Measurements from ENCODE around the gene SMURF1. TPM values are rescaled to one million over a fixed set of nuclear protein-coding genes. Genes with fewer than 3 reads are reported as not detected.

SMURF1 gene
- total RNA-seq, 3 donors from 2014 or later (not counting 1 experiment from before 2014, with no cell fraction given) = 33.3 to 34.7 (median 34.2) TPM

- intact Hi-C loops (cut with micrococcal nuclease) = no loop called here
- Mint-ChIP-seq H3K36me3 (no peaks in the 10 kb centered on the region), H3K27me3 (ENCODE audit: low read depth in 2 of 2) (no peaks in the 10 kb centered on the region), H3K4me3 (no peak overlapping the region), H3K4me1 (no peaks in the 10 kb centered on the region), H3K9me3 (no peaks in the 10 kb centered on the region), H3K27ac (no peak overlapping the region)
- Histone ChIP-seq H3K4me1 (ENCODE audit: control insufficient read depth, insufficient read depth, low read length) (no peaks in the 10 kb centered on the region), H3K9me3 (ENCODE audit: control insufficient read depth, insufficient read depth, low read length) (no peaks in the 10 kb centered on the region), H3K27me3 (ENCODE audit: control insufficient read depth, insufficient read depth, low read length) (no peaks in the 10 kb centered on the region), H3K4me3 (ENCODE audit: low read length) (no peak overlapping the region), H3K36me3 (ENCODE audit: control insufficient read depth, insufficient read depth, low read length) (peaks cover 70% of the 10 kb centered on the region), H3K27ac (ENCODE audit: low read length) (no peak overlapping the region)
- ATAC-seq = no peak
- no peak for DNase-seq
- no peak for TF ChIP-seq CTCF (IDR thresholded peaks at IDR 0.05)
- WGBS (ENCODE audit: insufficient coverage) = 99% methylated on average over 11 of the region's 11 CpGs
Observed at GRCh38 chr7:99008921-99009530, 134.9 kb downstream of the SMURF1 start.

- Mint-ChIP-seq H3K36me3 (no peaks in the 10 kb centered on the region), H3K27me3 (ENCODE audit: low read depth in 2 of 2) (no peaks in the 10 kb centered on the region), H3K9me3 (no peaks in the 10 kb centered on the region), H3K27ac (no peak overlapping the region), H3K4me1 (no peaks in the 10 kb centered on the region), H3K4me3 (no peak overlapping the region)
- no peak for DNase-seq
- Histone ChIP-seq H3K9me3 (ENCODE audit: control insufficient read depth, insufficient read depth, low read length) (no peaks in the 10 kb centered on the region), H3K36me3 (ENCODE audit: control insufficient read depth, insufficient read depth, low read length) (peaks cover 65% of the 10 kb centered on the region), H3K27me3 (ENCODE audit: control insufficient read depth, insufficient read depth, low read length) (no peaks in the 10 kb centered on the region), H3K4me1 (ENCODE audit: control insufficient read depth, insufficient read depth, low read length) (no peaks in the 10 kb centered on the region), H3K4me3 (ENCODE audit: low read length) (no peak overlapping the region), H3K27ac (ENCODE audit: low read length) (no peak overlapping the region)
- ATAC-seq = no peak
- WGBS (ENCODE audit: insufficient coverage) = 98% methylated on average over 23 of the region's 23 CpGs
- intact Hi-C loops (cut with micrococcal nuclease) = no loop called here
- TF ChIP-seq CTCF (IDR thresholded peaks at IDR 0.05) = no peak
Observed at GRCh38 chr7:99008181-99008631, 135.7 kb downstream of the SMURF1 start.

GRCh38 chr7:99006739-99007424 lies 137.0 kb downstream of the SMURF1 start:
- WGBS (ENCODE audit: insufficient coverage) = 95% methylated on average over 11 of the region's 11 CpGs
- no peak overlapping the region for H3K27ac Mint-ChIP-seq
- TF ChIP-seq CTCF (IDR thresholded peaks at IDR 0.05) = no peak
- Histone ChIP-seq H3K27ac (ENCODE audit: low read length) (no peak overlapping the region), H3K4me1 (ENCODE audit: control insufficient read depth, insufficient read depth, low read length) (no peaks in the 10 kb centered on the region), H3K36me3 (ENCODE audit: control insufficient read depth, insufficient read depth, low read length) (peaks cover 59% of the 10 kb centered on the region), H3K9me3 (ENCODE audit: control insufficient read depth, insufficient read depth, low read length) (no peaks in the 10 kb centered on the region), H3K27me3 (ENCODE audit: control insufficient read depth, insufficient read depth, low read length) (no peaks in the 10 kb centered on the region), H3K4me3 (ENCODE audit: low read length) (no peak overlapping the region)
- H3K27me3 Mint-ChIP-seq (ENCODE audit: low read depth in 2 of 2) = no peaks in the 10 kb centered on the region
- H3K36me3 Mint-ChIP-seq = no peaks in the 10 kb centered on the region
- ATAC-seq (no peak), DNase-seq (no peak)
- peaks cover 0 to 7% of the 10 kb centered on the region in 2 donors for H3K4me1 Mint-ChIP-seq
- intact Hi-C loops (cut with micrococcal nuclease) = no loop called here
- H3K4me3 Mint-ChIP-seq = no peak overlapping the region
- H3K9me3 Mint-ChIP-seq = no peaks in the 10 kb centered on the region
